ENCODE results near the gene WDFY4. TPM values are rescaled to one million over a fixed set of nuclear protein-coding genes. Genes with fewer than 3 reads are reported as not detected.

The WDFY4 gene
- total and polyA plus RNA-seq, 2 donors (not counting 3 experiments of a cell fraction or from before 2014, with no cell fraction given), result 10.1 to 10.2 TPM

DNA sequence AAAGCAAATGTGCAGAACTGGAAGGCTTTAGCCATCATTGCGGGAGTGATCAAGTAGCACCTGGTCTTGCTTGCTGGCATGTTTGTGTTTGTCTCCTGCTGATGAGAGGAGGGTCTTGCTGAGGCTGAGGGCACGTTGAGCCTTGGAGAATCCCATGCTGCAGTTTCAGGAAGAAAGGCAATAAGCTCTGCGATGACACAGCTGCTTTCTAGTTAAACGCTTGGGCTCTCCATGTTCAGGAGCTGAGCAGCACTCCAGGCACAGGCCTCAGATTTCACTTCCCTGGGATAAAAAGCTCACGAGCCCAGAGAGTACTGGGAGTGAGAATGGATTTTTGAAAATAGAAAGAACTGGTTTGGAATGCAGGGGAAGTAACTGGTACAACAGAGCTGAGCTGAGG, 154.2 kb downstream of the WDFY4 start:
- no peak for TF ChIP-seq POLR2AphosphoS5 (IDR thresholded peaks at IDR 0.05; ENCODE audit: insufficient read depth, low read depth, low read length)
- TF ChIP-seq POLR2A (IDR thresholded peaks at IDR 0.05; ENCODE audit: low read depth, low read length), result no peak
- TF ChIP-seq EZH2 (IDR thresholded peaks at IDR 0.05; ENCODE audit: borderline replicate concordance, low read depth, low read length, severe bottlenecking), result no peak
- no peak overlapping the region for H3K27ac ChIP-seq (ENCODE audit: insufficient read depth, low read depth, low read length)
- H3K4me1 ChIP-seq (ENCODE audit: control insufficient read depth, extremely low read depth, insufficient read depth, low read length), result no peaks in the 10 kb centered on the region
- intact Hi-C loops (cut with micrococcal nuclease) (no loop called here), dilution Hi-C loops (cut with MboI; ENCODE audit: extremely low pct_ligation_motif_present, low sequenced_read_pairs) (no loop called here)
- H3K79me2 ChIP-seq (ENCODE audit: control insufficient read depth, insufficient read depth, low read length), result no peaks in the 10 kb centered on the region
- no peak overlapping the region for H3K4me3 ChIP-seq (replicated peaks in 1 of 3; ENCODE audit: insufficient read depth in 1 of 3, low read depth in 1 of 3, low read length in 3 of 3)
- H3K36me3 ChIP-seq (ENCODE audit: control insufficient read depth in 2 of 2, extremely low read depth in 1 of 2, insufficient read depth in 2 of 2, low read length in 2 of 2), result no peaks in the 10 kb centered on the region
- ChIA-PET CTCF (no interaction called here), POLR2A (no interaction called here)
- H3K4me2 ChIP-seq (ENCODE audit: insufficient read depth, low read length), result no peak overlapping the region
- H2AFZ ChIP-seq (ENCODE audit: low read depth, low read length), result no peak overlapping the region
- no peaks in the 10 kb centered on the region for H3K9me1 ChIP-seq (replicated peaks; ENCODE audit: control insufficient read depth, extremely low read depth, insufficient read depth, low read length)
- peaks cover 0 to 5% of the 10 kb centered on the region in 2 experiments for H3K27me3 ChIP-seq (ENCODE audit: control insufficient read depth in 2 of 2, insufficient read depth in 2 of 2, low read length in 2 of 2)
- H4K20me1 ChIP-seq (replicated peaks; ENCODE audit: control insufficient read depth, extremely low read depth, insufficient read depth, low read length), result no peaks in the 10 kb centered on the region
- FAIRE-seq (no peak), DNase-seq (ENCODE audit: low read depth, low spot score) (no peak)
- BruUV-seq (replicated peaks), result no TSS peak
- no peaks in the 10 kb centered on the region for H3K9me3 ChIP-seq (replicated peaks; ENCODE audit: control insufficient read depth, insufficient read depth, low read length)
- no peak overlapping the region for H3K9ac ChIP-seq (replicated peaks; ENCODE audit: extremely low read depth, insufficient read depth, low read length)

GRCh38 chr10:48839809-48840679, 155.4 kb downstream of the WDFY4 start:
- H2AFZ ChIP-seq (ENCODE audit: low read depth, low read length), result no peak overlapping the region
- H3K9me1 ChIP-seq (replicated peaks; ENCODE audit: control insufficient read depth, extremely low read depth, insufficient read depth, low read length), result no peaks in the 10 kb centered on the region
- no peak overlapping the region for H3K4me2 ChIP-seq (ENCODE audit: insufficient read depth, low read length)
- FAIRE-seq (no peak), DNase-seq (ENCODE audit: low read depth, low spot score) (no peak)
- no peak overlapping the region for H3K4me3 ChIP-seq (replicated peaks in 1 of 3; ENCODE audit: insufficient read depth in 1 of 3, low read depth in 1 of 3, low read length in 3 of 3)
- TF ChIP-seq POLR2A (IDR thresholded peaks at IDR 0.05; ENCODE audit: low read depth, low read length) (no peak), FOS (IDR thresholded peaks at IDR 0.05; ENCODE audit: borderline replicate concordance, insufficient read depth, low read length) (no peak), GATA2 (IDR thresholded peaks at IDR 0.05; ENCODE audit: insufficient read depth, insufficient read length, low read depth, low read length) (no peak), EZH2 (IDR thresholded peaks at IDR 0.05; ENCODE audit: borderline replicate concordance, low read depth, low read length, severe bottlenecking) (no peak), CTCF (IDR thresholded peaks at IDR 0.05; ENCODE audit: extremely low read depth in 1 of 2, insufficient read depth in 1 of 2, low read depth in 1 of 2, low read length in 2 of 2) (no peak), JUN (IDR thresholded peaks at IDR 0.05; ENCODE audit: borderline replicate concordance, insufficient read depth, insufficient read length, low read depth) (no peak), MYC (IDR thresholded peaks at IDR 0.05; ENCODE audit: low read depth, low read length) (no peak), POLR2AphosphoS5 (IDR thresholded peaks at IDR 0.05; ENCODE audit: insufficient read depth, low read depth, low read length) (no peak)
- TF ChIP-seq, protein P1, sequence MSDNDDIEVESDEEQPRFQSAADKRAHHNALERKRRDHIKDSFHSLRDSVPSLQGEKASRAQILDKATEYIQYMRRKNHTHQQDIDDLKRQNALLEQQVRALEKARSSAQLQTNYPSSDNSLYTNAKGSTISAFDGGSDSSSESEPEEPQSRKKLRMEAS (IDR thresholded peaks at IDR 0.05; ENCODE audit: insufficient read depth, insufficient read length), result no peak
- no peak overlapping the region for H3K27ac ChIP-seq (ENCODE audit: insufficient read depth, low read depth, low read length)
- no TSS peak for BruUV-seq (replicated peaks)
- dilution Hi-C loops (cut with MboI; ENCODE audit: extremely low pct_ligation_motif_present, low sequenced_read_pairs), result no loop called here
- no peaks in the 10 kb centered on the region for H3K36me3 ChIP-seq (ENCODE audit: control insufficient read depth in 2 of 2, extremely low read depth in 1 of 2, insufficient read depth in 2 of 2, low read length in 2 of 2)
- intact Hi-C loops (cut with micrococcal nuclease), result no loop called here
- POLR2A ChIA-PET, result no interaction called here
- H3K79me2 ChIP-seq (ENCODE audit: control insufficient read depth, insufficient read depth, low read length), result no peaks in the 10 kb centered on the region
- H3K9ac ChIP-seq (replicated peaks; ENCODE audit: extremely low read depth, insufficient read depth, low read length), result no peak overlapping the region
- no peaks in the 10 kb centered on the region for H3K4me1 ChIP-seq (ENCODE audit: control insufficient read depth, extremely low read depth, insufficient read depth, low read length)
- H3K27me3 ChIP-seq (ENCODE audit: control insufficient read depth in 2 of 2, insufficient read depth in 2 of 2, low read length in 2 of 2), result peaks cover 0 to 5% of the 10 kb centered on the region in 2 experiments
- H4K20me1 ChIP-seq (replicated peaks; ENCODE audit: control insufficient read depth, extremely low read depth, insufficient read depth, low read length), result no peaks in the 10 kb centered on the region
- CTCF ChIA-PET, result no interaction called here
- H3K9me3 ChIP-seq (replicated peaks; ENCODE audit: control insufficient read depth, insufficient read depth, low read length), result no peaks in the 10 kb centered on the region
